Neural cell (in vitro differentiated cells): ENCODE results near the gene LPIN2. TPM values are rescaled to one million over a fixed set of nuclear protein-coding genes. Genes with fewer than 3 reads are reported as not detected.

Source experiments
- H2AFZ ChIP-seq: fragments of 200-600, 300-800 bp; sonication (generic), shearing (Covaris generic); 2 replicates; pipeline ENCODE4 v1.6.0; 2014; ENCODE audit warnings: low read depth, mild to moderate bottlenecking, antibody characterized with exemption, low read length, moderate library complexity
- H3F3A ChIP-seq: fragments of 200-600 bp; shearing (Covaris generic); 2 replicates; pipeline ENCODE4 v1.6.1; 2016; ENCODE audit warnings: mild to moderate bottlenecking, moderate library complexity, mixed read lengths, antibody characterized with exemption, low read length; ENCODE audit not compliant: insufficient read depth, poor library complexity, severe bottlenecking
- H3K27ac ChIP-seq: fragments of 200-600, 300-800 bp; sonication (generic), shearing (Covaris generic); 2 replicates; pipeline ENCODE4 v1.5.1; 2014; ENCODE audit warnings: mild to moderate bottlenecking, low read length, moderate library complexity
- H3K27me3 ChIP-seq: fragments of 300-800, 200-600 bp; sonication (generic), shearing (Covaris generic); 2 replicates; pipeline ENCODE4 v1.6.0; 2014; ENCODE audit warnings: mild to moderate bottlenecking, low read depth, low read length, moderate library complexity; ENCODE audit not compliant: insufficient read depth
- H3K36me3 ChIP-seq: fragments of 300-800, 200-600 bp; sonication (generic), shearing (Covaris generic); 2 replicates; pipeline ENCODE4 v1.5.1; 2014; ENCODE audit warnings: mild to moderate bottlenecking, antibody characterized with exemption, low read length, moderate library complexity; ENCODE audit not compliant: insufficient read depth
- H3K4me2 ChIP-seq: fragments of 300-800, 200-600 bp; sonication (generic), shearing (Covaris generic); 2 replicates; pipeline ENCODE4 v1.6.0; 2014; ENCODE audit warnings: mild to moderate bottlenecking, low read length
- H3K4me3 ChIP-seq: fragments of 300-800, 200-600 bp; sonication (generic), shearing (Covaris generic); 2 replicates; pipeline ENCODE4 v1.5.1; 2014; ENCODE audit warnings: mild to moderate bottlenecking, low read length, moderate library complexity
- H3K79me2 ChIP-seq: fragments of 200-600 bp; shearing (Covaris generic); replicated peaks from 2 replicates; pipeline ENCODE4 v1.6.0; 2014; ENCODE audit warnings: mild to moderate bottlenecking, low read length, moderate library complexity; ENCODE audit not compliant: insufficient read depth
- H3K9ac ChIP-seq: fragments of 300-800, 200-600 bp; sonication (generic), shearing (Covaris generic); 2 replicates; pipeline ENCODE4 v1.6.1; 2016; ENCODE audit warnings: mild to moderate bottlenecking, low read length, mixed read lengths
- H3K9me2 ChIP-seq: fragments of 200-600 bp; shearing (Covaris generic); 2 replicates; pipeline ENCODE4 v1.6.1; 2016; ENCODE audit warnings: mild to moderate bottlenecking, low read length, mixed read lengths; ENCODE audit not compliant: insufficient read depth
- H3K9me3 ChIP-seq: fragments of 200-600, 300-800 bp; sonication (generic), shearing (Covaris generic); 2 replicates; pipeline ENCODE4 v1.6.1; 2016; ENCODE audit warnings: mild to moderate bottlenecking, mixed run types, low read length, moderate library complexity, mixed read lengths
- H4K20me1 ChIP-seq: fragments of 200-600 bp; shearing (Covaris generic); 2 replicates; pipeline ENCODE4 v1.6.1; 2016; ENCODE audit warnings: mild to moderate bottlenecking, mixed run types; ENCODE audit not compliant: insufficient read depth
- EP300 ChIP-seq: fragments of 450-650 bp; conservative IDR thresholded peaks from 2 replicates; pipeline ENCODE4 v1.6.1; 2014; ENCODE audit warnings: antibody characterized with exemption, mild to moderate bottlenecking, moderate library complexity; ENCODE audit not compliant: poor library complexity, severe bottlenecking
- MXI1 ChIP-seq: fragments of 450-650 bp; conservative IDR thresholded peaks from 2 replicates; pipeline ENCODE4 v1.6.1; 2014; ENCODE audit warnings: antibody characterized with exemption, mild to moderate bottlenecking; ENCODE audit not compliant: poor library complexity, severe bottlenecking
- POLR2AphosphoS5 ChIP-seq: IDR thresholded peaks from 2 replicates; pipeline ENCODE4 v1.6.1; 2012
- RAD21 ChIP-seq: fragments of 450-650 bp; conservative IDR thresholded peaks from 2 replicates; pipeline ENCODE4 v1.6.1; 2014; ENCODE audit warnings: antibody characterized with exemption, mild to moderate bottlenecking, moderate library complexity
- SMC3 ChIP-seq: fragments of 450-650 bp; conservative IDR thresholded peaks from 2 replicates; pipeline ENCODE4 v1.6.1; 2014; ENCODE audit warnings: antibody characterized with exemption, mild to moderate bottlenecking, moderate library complexity; ENCODE audit not compliant: poor library complexity
- polyA plus RNA-seq: library from polyadenylated mRNA; depleted of rRNA; stranded (reverse); fragments of >200 nt; gene quantifications from 2 replicates; pipeline ENCODE4 v1.2.3, GENCODE V29; 2014
- TF ChIP-seq, protein P1 (sequence below): IDR thresholded peaks from 2 replicates; pipeline ENCODE4 v1.6.1; 2012; ENCODE audit warnings: borderline replicate concordance
- TF ChIP-seq, protein P2 (sequence below): fragments of 450-650 bp; IDR thresholded peaks from 2 replicates; pipeline ENCODE4 v1.5.1; 2014; ENCODE audit warnings: antibody characterized with exemption, mild to moderate bottlenecking, moderate library complexity; ENCODE audit not compliant: poor library complexity, severe bottlenecking

Gene LPIN2
- polyA plus RNA-seq, 1 donor from 2014 or later, result 14.4 TPM

DNA sequence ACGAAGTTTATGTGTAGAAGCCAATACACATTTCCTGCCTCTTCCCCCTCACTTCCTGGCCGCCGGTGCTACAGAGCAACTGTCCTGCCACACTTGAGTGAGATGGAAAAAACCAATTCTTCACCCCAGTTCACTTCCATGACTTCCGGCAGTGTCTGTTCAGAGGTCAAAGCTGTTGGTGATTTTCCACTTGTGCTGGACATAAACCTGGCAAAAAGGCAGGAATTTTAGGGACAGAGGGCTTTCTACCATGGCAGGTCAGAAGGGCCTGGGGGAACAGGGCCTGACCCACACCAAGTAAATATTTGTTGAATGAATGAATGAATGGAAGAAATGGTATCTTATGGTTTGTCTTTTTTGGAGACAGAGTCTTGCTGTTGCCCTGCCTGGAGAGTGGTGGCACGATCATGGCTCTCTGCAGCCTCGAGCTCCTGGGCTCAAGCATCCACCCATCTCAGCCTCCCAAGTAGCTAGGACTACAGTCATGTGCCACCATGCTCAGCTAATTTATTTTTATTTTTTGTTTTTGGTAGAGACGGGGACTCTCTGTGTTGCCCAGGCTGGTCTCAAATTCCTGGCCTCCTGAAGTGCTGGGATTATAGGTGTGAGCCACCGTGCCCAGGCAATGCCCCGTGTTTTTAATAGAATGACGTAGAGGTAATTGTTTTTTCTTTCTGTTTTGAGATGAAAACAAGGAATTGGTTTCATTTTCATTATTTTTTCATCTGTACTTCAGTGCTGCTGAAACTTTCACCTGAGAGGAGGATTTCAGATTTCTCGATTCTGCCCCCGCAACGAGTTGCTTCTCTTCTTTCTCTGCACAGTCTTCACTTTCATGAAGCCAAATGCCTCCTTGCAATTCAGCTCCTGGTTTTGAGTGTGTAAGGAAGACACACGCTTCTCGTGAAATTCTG is 48.0 kb upstream of the LPIN2 start:
- H3F3A ChIP-seq, result no peaks in the 10 kb centered on the region
- H4K20me1 ChIP-seq, result no peaks in the 10 kb centered on the region
- H3K27ac ChIP-seq, result no peak overlapping the region
- H2AFZ ChIP-seq, result no peak overlapping the region
- no peak overlapping the region for H3K4me3 ChIP-seq
- no peaks in the 10 kb centered on the region for H3K9me2 ChIP-seq
- H3K4me2 ChIP-seq, result no peak overlapping the region
- H3K9ac ChIP-seq, result no peak overlapping the region
- no peaks in the 10 kb centered on the region for H3K27me3 ChIP-seq
- no peaks in the 10 kb centered on the region for H3K9me3 ChIP-seq
- H3K79me2 ChIP-seq, result no peaks in the 10 kb centered on the region
- H3K36me3 ChIP-seq, result no peaks in the 10 kb centered on the region
- TF ChIP-seq SMC3 (no peak), MXI1 (no peak), RAD21 (no peak)

DNA sequence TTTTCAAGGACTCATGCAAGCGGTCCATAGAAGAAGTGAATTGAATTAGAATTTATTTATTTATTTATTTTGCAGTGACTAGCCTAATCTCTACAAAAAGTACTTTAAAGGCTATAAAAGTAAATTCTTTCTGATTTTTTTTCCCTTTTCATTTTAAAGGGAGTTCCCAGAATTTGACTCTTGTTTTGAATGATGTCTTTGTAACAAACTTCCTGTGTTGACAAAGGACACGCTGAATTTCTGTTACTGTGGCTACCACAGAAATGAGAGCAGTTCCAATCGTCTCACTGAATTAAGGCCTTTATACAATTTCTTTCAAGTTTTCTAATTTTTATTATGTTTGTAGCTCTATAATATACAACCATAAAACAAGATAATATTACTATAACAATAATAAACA is 46.3 kb upstream of the LPIN2 start:
- Histone ChIP-seq H2AFZ (no peak overlapping the region), H3K4me3 (no peak overlapping the region), H3K79me2 (no peaks in the 10 kb centered on the region), H3K9ac (no peak overlapping the region), H3K9me3 (no peaks in the 10 kb centered on the region), H3F3A (no peaks in the 10 kb centered on the region), H3K36me3 (no peaks in the 10 kb centered on the region), H3K4me2 (no peak overlapping the region), H4K20me1 (no peaks in the 10 kb centered on the region), H3K27me3 (no peaks in the 10 kb centered on the region), H3K27ac (no peak overlapping the region), H3K9me2 (no peaks in the 10 kb centered on the region)
- TF ChIP-seq, protein P1, sequence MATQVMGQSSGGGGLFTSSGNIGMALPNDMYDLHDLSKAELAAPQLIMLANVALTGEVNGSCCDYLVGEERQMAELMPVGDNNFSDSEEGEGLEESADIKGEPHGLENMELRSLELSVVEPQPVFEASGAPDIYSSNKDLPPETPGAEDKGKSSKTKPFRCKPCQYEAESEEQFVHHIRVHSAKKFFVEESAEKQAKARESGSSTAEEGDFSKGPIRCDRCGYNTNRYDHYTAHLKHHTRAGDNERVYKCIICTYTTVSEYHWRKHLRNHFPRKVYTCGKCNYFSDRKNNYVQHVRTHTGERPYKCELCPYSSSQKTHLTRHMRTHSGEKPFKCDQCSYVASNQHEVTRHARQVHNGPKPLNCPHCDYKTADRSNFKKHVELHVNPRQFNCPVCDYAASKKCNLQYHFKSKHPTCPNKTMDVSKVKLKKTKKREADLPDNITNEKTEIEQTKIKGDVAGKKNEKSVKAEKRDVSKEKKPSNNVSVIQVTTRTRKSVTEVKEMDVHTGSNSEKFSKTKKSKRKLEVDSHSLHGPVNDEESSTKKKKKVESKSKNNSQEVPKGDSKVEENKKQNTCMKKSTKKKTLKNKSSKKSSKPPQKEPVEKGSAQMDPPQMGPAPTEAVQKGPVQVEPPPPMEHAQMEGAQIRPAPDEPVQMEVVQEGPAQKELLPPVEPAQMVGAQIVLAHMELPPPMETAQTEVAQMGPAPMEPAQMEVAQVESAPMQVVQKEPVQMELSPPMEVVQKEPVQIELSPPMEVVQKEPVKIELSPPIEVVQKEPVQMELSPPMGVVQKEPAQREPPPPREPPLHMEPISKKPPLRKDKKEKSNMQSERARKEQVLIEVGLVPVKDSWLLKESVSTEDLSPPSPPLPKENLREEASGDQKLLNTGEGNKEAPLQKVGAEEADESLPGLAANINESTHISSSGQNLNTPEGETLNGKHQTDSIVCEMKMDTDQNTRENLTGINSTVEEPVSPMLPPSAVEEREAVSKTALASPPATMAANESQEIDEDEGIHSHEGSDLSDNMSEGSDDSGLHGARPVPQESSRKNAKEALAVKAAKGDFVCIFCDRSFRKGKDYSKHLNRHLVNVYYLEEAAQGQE, result no peak
- TF ChIP-seq RAD21 (no peak), POLR2AphosphoS5 (no peak), EP300 (no peak)
- TF ChIP-seq, protein P2, sequence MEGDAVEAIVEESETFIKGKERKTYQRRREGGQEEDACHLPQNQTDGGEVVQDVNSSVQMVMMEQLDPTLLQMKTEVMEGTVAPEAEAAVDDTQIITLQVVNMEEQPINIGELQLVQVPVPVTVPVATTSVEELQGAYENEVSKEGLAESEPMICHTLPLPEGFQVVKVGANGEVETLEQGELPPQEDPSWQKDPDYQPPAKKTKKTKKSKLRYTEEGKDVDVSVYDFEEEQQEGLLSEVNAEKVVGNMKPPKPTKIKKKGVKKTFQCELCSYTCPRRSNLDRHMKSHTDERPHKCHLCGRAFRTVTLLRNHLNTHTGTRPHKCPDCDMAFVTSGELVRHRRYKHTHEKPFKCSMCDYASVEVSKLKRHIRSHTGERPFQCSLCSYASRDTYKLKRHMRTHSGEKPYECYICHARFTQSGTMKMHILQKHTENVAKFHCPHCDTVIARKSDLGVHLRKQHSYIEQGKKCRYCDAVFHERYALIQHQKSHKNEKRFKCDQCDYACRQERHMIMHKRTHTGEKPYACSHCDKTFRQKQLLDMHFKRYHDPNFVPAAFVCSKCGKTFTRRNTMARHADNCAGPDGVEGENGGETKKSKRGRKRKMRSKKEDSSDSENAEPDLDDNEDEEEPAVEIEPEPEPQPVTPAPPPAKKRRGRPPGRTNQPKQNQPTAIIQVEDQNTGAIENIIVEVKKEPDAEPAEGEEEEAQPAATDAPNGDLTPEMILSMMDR, result no peak
